GM19043 (cell line): Measurements from ENCODE around the gene ETS2.
A peak's percentile ranks its signal among the peaks of the same experiment; 100 is the strongest.

ENCODE experiments used
- ATAC-seq: cut with Tn5 transposase; IDR thresholded peaks from one replicate; pipeline ENCODE4 v1.9.1; 2021; ENCODE audit warnings: low read depth; ENCODE audit not compliant: unreplicated experiment

The ETS2 gene

DNA sequence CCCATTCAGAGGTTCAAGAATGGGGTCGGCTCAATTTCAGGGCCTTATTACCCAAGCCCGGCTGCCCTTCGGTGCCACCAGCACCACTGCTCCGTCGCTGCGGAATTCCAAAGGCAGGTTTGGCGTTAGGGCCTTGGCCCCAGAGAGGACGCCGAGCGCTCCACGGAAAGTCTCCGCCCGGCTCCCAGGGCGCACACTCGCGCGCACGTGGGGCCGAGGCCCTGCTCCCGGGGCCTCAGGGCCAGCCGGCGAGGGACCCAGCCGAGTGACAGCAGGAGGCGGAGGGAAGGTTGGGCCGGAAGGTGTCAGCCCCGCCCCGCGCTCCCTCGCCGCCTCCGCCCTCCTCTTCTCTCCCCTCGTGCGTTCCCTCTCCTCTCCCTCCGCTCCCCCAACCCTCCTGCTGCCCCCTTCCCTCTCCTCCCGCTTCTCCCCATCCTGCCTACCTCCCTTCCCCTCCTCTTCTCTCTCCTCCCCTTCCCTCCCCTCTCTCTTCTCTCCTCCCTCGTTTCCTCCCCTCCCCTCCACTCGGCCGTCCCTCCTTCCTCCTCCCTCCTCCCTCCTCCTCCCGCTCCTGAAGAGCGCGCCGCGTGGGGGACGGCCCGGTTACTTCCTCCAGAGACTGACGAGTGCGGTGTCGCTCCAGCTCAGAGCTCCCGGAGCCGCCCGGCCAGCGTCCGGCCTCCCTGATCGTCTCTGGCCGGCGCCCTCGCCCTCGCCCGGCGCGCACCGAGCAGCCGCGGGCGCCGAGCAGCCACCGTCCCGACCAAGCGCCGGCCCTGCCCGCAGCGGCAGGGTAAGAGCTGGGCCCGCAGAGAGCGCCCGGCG lies at the start of gene ETS2:
TSS of gene ETS2 (plus strand) at position 602 of the 825 bp plus-strand sequence. CDS start 4,106 bp downstream, outside the sequence.
- peak; percentile 64 for ATAC-seq

DNA sequence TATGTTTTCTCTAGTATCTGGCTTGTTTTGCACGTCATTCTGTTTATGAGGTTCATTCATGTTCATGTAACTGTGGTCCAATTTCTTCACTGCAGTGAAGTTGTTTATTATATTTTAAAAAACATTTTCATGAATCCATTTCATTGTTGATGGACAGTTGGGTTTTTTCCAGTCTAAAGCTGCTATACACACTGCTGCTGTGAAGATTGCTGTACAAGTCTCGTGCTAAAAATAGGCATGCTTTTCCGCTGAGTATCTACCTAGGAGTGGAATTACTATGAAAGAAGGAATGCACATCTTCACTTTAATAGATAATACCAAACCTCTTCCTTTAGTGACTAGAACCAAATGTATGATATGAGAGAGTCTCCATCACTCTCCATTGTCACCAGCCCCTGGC lies 49.0 kb upstream of the ETS2 start:
- ATAC-seq: no peak

DNA sequence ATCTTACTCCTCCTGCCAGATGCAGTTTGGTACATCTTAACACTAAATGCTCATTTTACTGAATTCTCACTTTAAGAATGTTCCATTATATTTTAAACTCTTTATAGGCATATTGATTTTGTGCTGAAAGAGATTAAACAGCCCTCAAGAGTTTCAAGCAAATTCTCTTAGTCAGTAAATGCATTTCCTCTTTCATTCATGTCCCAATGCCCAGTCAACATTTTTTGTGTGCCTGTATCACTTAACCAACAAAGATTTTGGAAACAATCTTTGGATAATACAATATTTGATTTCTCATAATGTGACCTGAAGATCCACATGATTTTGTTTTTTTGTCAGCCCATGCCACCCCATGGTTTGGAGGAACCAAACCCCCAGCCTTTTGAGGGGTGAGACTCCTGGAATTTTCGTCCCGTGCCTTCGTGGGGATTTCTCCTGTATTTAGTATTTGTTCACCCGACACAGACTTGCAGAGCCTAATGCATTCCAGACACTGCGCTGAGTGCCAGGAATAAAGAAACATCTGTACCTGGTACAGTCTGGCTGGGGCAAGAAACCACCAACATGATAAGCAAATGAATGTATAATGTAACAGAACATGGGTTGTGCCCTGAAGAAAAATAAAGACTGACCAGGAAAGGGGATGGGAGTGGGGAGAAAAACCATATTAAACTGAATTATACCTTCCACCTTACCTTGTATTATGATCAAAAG lies 47.1 kb upstream of the ETS2 start:
- ATAC-seq: no peak

DNA sequence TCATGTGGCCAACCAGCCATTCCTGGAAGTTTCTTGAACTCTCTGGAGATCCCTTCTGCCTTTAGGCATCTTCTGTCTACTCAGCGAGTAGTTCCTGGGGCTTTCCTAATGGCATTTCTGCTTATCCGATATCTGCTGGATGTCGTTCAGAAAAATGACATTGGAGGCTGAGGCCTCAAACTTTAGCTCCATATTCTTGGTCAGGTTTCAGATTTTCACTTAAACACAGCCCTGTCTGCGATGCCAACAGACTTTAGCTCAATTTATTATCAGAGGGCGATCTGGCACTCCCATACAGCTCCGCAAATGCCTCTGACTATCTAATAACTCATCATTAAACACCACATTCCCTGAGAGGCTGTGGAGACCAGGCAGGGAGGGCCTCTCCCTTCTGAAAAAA lies 46.3 kb upstream of the ETS2 start:
- no peak for ATAC-seq

DNA sequence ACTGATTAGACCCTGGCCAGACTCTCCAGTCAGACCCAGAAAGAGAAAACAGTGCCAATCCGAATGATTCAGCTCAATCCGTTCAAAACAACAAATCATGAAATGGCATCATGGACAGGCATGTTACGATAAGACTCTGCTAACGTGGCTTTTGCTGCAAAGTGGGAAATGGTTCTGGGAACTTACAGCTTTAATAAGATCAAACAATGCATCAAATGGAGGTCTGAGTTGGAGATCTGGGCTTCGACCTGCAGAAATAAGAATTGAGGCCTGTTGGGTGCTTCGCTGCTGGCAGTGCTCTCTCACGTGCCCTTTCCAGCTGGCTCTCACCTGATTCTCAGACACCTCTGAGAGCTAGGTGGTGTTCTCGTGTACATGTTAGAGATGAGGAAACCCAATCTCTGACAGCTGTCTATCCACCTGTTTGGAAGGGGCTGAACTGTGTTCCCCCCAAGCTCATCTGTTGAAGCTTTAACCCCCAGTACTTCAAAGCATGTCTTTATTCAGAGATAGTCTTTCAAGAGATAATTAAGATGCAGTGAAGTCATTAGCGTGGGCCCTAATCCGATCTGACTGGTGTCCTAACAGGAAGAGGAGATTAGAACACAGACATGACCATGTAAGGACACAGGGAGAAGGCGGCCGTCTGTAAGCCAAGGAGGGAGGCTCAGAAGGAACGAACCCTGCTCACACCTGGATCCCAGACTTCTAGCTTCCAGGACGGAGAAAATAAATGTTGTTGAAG lies 45.5 kb upstream of the ETS2 start:
- no peak for ATAC-seq

DNA sequence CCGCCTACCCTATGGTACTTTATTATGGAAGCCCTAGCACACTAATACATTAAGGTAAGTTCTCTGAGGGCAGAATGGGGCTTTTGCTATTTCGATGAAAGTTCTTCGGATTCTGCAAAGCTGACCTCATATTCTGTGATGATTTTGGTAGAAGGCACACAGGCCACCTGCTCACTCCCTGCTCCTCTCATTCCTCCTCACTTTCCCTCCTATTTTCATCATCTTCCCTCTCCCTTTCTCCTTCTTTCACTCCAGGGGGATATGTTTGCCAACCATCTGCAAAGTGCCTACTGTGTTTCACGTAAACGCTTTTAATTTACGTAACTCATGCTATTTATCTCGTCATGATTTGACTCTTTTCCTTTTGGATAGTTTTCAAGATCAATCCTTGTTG lies 45.0 kb upstream of the ETS2 start:
- ATAC-seq: no peak

DNA sequence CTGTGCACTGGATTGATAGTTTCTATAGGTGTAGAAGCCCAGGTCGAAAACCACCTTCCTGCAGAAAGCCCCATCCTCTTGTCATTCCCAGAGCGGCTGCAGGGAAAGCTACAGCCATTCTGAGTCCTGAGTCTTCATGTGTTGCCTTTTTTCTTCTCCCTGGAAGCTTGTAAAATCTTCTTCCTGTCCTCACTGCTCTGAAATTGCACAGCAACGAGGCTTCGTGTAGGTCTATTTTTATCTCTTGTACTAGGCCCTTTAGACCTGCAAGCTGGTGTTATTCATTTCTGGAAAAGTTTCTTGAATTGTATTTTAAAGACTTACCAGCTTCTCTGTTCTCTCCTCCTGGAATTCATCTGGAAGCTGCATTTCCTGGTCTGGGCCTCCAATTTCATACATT lies 44.2 kb upstream of the ETS2 start:
- no peak for ATAC-seq

DNA sequence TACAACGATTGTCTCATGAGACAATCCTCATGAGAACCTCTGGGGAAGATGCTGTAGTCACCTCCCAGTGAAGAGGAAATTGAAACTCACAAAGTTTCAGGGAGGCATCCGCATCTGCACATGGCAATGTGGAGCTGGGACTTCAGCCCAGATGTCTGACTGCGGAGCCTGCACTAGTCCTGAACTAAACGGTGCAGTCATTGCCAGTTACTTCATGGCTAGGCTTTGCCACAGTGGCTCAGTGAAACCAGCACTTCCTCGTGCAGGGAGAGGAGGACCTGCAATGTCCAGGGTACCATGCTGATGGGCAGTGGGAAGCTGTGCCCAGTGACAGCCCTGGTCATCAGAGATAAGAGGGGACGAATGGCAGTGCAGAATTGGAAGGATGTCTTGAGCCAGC lies 40.7 kb upstream of the ETS2 start:
- ATAC-seq: no peak

DNA sequence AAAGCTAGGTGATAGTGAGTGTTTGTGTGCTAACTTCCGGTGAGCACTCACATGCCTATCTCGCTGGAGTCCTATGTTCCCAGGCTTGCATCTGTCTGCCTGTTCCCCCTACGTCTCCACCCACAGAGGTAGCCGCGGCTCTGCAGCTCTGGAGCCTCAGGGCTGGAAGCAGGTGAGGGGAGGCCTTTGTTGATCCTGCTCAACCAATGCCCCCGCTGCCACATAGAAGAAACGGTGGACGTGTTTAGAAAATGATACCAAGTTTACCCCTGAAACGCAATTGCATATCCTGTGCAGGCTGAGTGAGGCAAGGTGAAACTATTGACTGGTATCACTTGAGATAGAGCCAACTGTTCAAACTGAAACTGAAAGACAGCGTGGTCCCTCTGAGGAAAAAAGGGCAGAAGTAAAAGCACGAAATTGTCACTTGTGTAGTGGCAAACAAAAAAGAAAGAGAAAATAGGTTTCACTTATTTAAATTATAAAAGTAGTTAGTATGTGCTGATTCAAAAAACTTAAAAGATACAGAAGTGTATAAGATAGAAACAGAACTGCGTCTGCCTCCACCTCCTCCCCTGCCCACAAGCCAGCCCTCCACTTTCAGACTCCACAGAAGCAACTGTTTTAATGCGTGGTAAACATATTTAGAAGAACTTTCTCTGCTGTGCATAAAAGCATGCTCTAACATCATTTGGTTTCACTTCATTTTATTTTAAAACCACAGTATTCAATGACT lies 38.6 kb upstream of the ETS2 start:
- ATAC-seq: peak; percentile 96

DNA sequence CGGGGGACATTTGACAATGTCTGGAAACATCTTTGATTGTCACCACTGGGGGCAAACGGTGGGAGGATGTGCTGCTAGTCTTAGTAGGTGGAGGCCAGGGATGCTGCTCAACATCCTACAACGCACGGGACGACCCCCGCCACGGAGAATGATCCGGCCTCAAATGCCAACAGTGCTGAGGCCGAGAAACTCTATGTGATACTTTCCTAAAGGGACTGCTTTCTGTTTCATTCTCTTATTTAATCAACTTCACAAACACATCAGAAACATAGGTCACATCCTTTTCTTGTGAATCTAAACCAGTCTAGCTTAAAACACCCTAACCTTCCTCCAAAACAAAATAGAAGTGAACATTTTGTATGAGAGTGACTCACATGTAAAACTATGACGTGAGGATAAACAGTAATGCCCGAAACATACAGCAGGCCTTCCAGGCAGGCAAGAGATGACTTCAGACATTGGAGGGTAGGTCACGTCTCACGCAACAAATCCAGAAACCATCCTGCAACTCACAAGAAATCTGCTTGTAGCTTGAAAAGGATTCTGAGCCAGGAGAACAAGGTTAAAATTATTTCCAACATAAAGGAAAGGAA lies 37.2 kb upstream of the ETS2 start:
- ATAC-seq: no peak

DNA sequence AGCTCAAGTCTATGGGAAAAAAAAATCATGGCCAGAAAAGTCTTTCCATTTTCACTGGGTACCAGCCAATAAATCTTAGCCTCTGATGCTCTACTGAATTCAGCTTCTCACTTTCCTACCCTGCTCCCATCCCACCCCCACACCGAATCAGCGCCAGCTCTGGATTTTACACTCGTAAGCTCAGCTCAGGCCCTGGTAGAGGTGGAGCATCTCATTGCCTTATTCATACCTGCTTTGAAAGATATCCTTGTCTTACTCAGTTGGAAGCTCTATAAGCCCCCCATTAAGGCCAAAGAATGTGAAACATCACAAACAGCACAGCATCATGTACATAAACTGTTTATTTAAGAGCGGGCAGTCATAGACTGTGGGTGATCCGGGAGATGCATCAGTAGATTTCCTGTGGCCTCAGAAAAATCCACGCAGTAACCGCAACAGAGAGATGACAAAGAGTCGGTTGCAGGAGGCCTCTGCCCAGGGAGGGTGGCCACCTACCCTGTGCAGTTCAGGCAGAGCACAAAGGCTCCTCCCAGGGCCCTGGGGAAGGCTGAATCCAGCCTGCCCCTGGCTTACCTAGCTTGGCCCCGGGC lies 36.4 kb upstream of the ETS2 start:
- no peak for ATAC-seq

DNA sequence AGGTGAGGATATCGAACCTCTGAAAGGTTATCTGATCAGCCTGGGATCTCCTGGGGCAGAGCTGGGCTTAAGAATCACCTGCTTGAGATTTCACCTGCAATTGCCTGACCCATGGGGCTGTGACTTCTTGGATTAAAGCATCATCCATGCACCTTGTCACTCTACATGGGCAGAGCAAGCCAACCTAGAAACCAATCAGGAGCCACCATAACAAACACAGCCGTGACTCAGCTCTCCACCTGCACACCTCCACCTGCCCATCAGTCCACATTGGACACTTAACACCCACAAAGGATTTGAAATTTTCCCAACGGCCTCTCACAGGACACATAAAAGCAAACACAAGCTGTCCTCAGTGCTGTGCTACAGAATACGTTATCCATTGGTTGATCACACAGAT lies 35.1 kb upstream of the ETS2 start:
- no peak for ATAC-seq

DNA sequence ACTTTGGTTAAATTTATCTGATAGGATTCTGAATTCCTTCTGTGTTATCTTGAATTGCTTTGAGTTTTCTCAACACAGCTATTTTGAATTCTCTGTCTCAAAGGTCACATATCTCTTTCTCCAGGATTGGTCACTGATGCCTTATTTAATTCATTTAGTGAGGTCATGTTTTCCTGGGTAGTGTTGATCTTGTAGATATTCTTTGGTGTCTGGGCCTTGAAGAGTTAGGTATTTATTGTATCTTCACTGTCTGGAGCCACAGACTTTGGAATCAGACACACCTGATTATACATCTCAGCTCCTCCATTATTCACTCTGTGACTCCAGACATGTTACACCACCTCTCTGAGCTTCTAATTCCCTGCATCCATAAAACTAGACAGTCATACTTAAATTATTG lies 34.2 kb upstream of the ETS2 start:
- no peak for ATAC-seq

DNA sequence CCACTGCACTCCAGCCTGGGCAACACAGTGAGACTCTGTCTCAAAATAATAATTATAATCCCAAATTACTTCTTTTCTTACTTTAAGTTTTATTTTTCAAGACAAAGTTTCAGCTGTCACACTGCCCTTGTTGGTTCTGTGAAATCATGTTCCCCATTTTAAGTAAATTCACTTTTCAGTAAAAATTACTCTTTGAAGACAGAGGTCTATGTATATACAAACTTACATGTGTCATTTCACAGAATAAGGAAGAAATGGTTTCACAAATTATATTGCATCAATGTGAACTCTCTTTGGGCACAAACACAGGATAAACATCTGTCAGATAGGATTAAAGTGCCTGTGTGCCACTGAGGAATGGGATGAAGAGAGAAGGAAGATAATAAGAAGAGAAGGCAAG lies 33.1 kb upstream of the ETS2 start:
- ATAC-seq: no peak

DNA sequence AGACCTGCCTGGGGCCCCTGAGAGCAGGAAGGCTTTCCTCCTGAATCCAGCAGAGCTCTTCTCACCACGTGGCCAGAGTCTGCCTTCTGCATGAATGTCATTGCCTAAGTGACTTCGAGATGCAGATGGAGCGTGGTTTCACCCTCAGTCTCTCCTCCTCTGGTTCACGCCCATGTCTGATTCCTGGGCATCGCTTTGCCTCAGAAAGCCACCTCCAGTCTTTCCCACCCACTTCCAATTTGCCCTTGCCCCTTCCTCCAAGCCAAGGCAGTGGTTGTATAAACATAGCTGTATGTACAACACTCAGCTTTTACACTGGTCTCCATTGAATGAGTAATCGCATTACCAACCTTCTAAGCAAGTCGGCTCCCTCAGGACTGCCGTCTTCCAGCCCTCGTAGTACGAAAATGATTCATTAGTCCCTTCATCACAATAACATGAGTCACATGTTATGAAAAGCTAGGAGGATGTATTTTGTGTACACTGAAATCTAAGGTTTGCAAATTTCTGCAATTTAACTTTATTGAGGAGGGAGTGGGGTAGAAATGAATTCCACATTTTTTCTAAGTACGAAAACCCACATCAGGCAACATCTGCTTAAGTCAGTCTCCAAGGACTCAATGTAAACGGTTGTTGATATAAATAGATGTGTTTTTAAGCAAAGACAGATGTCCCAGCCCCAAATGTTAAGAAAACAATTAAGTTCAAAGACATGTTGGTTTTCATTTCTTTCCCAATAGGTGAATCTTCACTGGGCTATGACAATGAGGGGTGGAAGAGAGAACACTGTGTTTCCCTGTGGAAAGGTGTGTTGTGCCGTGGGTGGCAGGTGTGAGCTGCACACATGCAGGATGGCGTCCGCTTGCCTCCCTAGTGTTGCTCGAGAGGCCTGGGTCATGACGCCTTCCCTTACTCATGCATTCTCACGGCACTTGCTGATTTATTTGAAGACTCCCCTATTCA lies 32.3 kb upstream of the ETS2 start:
- no peak for ATAC-seq

DNA sequence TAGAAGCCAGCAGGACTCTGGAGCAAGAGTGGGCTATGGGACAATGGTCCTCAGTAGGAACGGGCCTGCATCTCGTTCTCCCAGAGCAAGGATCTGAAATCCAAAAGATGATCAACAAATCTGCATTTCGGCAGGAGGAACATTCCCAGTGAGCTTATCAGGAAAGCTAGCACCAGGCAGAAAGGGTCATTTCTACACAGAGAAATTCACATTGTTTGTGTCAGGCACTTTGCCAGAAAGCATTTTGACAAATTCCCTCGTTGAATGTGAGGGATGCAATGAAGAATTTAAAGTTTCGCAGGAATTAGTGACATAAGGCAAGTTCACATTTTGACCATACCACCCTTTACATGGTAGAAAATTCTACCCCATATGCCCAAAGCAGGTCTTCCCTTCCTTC lies 31.6 kb upstream of the ETS2 start:
- ATAC-seq: no peak

DNA sequence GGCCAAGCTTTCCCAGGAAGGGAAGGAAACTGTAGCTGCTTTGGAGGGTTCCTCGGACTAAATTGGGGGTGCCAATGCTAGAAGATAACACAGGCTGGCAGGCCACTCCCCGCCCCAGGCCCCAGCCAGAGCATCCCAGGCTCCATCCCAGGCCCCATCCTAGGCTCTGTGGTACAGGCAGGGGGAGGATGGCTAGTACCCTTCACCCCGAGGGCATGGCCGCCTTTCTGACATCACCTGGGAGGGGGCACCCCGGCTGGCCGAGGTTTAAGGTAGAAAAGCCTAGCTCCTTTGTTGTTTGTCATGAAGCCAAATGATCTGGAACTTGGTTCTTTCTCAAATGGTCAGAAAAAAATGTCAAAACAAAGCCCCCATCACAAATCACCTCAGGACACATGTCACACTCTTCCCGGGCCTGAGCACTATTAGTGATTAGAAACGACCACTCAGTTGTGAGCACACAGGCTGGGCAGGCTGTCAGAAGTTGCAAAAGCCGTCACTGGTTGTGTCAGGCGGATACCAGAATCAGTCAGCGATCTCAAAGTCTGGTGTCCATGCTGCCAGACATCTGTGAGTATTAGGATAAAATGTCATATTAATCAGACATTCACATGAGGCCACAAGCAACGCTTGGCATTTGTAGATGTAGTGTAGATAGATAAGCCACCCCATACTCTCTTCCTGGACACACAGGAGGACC lies 31.0 kb upstream of the ETS2 start:
- no peak for ATAC-seq

DNA sequence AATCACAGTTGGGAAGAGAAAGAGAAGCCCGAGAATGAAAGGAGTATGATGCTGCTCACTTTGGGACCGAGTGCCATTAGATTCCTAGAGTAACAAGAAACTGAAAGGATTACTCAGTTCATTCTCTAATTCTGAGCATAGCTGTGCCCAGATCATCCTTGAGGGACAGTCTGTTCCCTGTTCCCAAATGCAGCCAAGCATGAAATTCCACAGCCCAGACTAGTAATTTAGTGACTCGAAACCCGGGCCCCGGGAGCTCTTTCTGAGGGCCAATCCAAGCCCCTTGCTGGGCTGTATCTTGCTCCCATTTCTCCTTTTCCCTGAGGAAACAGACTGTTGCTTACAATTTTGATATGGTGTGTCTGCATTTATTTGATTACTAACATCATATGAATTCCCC lies 30.0 kb upstream of the ETS2 start:
- no peak for ATAC-seq
